Tibial nerve (tissue), 4 donors: ENCODE data around the gene KIF1B. TPM values are rescaled to one million over a fixed set of nuclear protein-coding genes. Genes with fewer than 3 reads are reported as not detected.
"Not testable (repeated sequence)": the region's sequence is repeated elsewhere in the genome, so short reads cannot be mapped to it uniquely, and the experiment has no call there.

Experiments used
- DNase-seq, 2 donors: peaks; one replicate each; pipeline ENCODE4 v3.0.0-alpha.2; 2019; ENCODE audit warnings: low spot score in 2 of 2
- H3K27ac ChIP-seq, 4 donors: fragments of 200-600 bp; sonication (generic) in 3 of 4; one replicate each; pipeline ENCODE4 v1.5.1; 2017 to 2019; ENCODE audit warnings: mild to moderate bottlenecking in 1 of 4
- H3K27me3 ChIP-seq, 2 donors: fragments of 200-600 bp; sonication (generic) in 1 of 2; one replicate each; pipeline versions ENCODE4 v1.5.1 to v1.6.0; 2017 to 2019
- H3K36me3 ChIP-seq, 3 donors: fragments of 200-600 bp; sonication (generic); one replicate each; pipeline ENCODE4 v1.5.1; 2018 to 2019
- H3K4me1 ChIP-seq, 4 donors: fragments of 200-600 bp; sonication (generic) in 3 of 4; one replicate each; pipeline ENCODE4 v1.5.1; 2017 to 2019
- H3K4me3 ChIP-seq, 4 donors: fragments of 200-600 bp; sonication (generic) in 3 of 4; one replicate each; pipeline ENCODE4 v1.5.1; 2017 to 2019; ENCODE audit warnings: mild to moderate bottlenecking in 1 of 4, moderate library complexity in 1 of 4
- H3K9me3 ChIP-seq, 4 donors: fragments of 200-600 bp; sonication (generic) in 3 of 4; one replicate each; pipeline ENCODE4 v1.5.1; 2017 to 2019
- EP300 ChIP-seq, 2 donors: sonication (generic); formaldehyde crosslinking; IDR thresholded peaks; one replicate each; pipeline ENCODE4 v1.6.1; 2017; ENCODE audit warnings: antibody characterized with exemption in 2 of 2, mild to moderate bottlenecking in 1 of 2
- POLR2A ChIP-seq, 2 donors: fragments of 450-650 bp; IDR thresholded peaks; one replicate each; pipeline ENCODE4 v1.6.1; 2017; ENCODE audit warnings: antibody characterized with exemption in 2 of 2, mild to moderate bottlenecking in 2 of 2, moderate library complexity in 2 of 2
- WGBS, 2 donors: methylation state at CpG; one replicate each; pipeline ENCODE4 v1.1.5; 2018; 5-methylcytosine and 5-hydroxymethylcytosine counted together
- total RNA-seq, 4 donors: library from RNA; depleted of rRNA; stranded (reverse); fragments of >200 nt; gene quantifications; one replicate each; pipeline ENCODE4 v1.1.0, GENCODE V29; 2016
- TF ChIP-seq, protein P1 (sequence below), 5 experiments: fragments of 200-600 bp in 3 of 5; fragments of 450-650 bp in 2 of 5; sonication (generic) in 3 of 5; IDR thresholded peaks; one replicate each; pipeline ENCODE4 v1.5.1; 2016 to 2019; ENCODE audit warnings: antibody characterized with exemption in 5 of 5, mild to moderate bottlenecking in 3 of 5, moderate library complexity in 2 of 5

KIF1B gene
- total RNA-seq, 4 donors from 2014 or later = 50.6 to 76.2 (median 66.0) TPM

DNA sequence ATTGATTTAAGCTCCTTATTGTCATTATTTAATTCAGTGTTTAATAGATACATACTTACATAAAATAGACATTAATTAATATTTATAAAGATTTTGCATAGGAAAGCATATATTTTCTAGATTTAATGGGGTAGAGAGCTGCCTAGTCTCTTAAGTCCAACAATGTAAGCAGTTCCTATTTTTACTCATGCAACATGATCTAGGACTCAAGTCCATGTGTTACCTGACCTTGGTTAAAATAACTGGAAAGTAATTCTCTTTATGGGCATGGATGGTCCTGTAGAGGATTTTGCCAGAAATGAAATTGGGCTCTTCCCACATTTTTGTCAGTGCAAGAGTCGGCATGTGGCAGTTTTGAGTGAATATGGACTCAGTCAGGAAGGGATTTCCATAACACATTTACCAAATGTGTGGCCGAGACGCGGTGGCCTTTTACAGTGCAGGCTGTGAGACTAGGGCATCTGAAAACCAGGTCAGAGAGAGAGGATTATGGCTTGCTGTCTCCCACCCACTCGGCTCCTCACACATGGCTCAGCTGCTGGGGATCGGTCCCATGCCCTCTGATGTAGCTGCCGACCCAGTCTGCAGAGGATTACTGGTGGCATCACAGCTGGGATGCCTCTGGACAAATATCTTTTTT is 6.2 kb upstream of the KIF1B start:
- Histone ChIP-seq H3K9me3 (no peaks in the 10 kb centered on the region), H3K4me3 (no peak overlapping the region), H3K4me1 (peaks cover 0 to 3% (median 0%) of the 10 kb centered on the region in 4 donors), H3K36me3 (no peaks in the 10 kb centered on the region), H3K27ac (no peak overlapping the region), H3K27me3 (no peaks in the 10 kb centered on the region)
- no peak for DNase-seq
- TF ChIP-seq, protein P1, sequence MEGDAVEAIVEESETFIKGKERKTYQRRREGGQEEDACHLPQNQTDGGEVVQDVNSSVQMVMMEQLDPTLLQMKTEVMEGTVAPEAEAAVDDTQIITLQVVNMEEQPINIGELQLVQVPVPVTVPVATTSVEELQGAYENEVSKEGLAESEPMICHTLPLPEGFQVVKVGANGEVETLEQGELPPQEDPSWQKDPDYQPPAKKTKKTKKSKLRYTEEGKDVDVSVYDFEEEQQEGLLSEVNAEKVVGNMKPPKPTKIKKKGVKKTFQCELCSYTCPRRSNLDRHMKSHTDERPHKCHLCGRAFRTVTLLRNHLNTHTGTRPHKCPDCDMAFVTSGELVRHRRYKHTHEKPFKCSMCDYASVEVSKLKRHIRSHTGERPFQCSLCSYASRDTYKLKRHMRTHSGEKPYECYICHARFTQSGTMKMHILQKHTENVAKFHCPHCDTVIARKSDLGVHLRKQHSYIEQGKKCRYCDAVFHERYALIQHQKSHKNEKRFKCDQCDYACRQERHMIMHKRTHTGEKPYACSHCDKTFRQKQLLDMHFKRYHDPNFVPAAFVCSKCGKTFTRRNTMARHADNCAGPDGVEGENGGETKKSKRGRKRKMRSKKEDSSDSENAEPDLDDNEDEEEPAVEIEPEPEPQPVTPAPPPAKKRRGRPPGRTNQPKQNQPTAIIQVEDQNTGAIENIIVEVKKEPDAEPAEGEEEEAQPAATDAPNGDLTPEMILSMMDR (IDR thresholded peaks at IDR 0.05) = no peak
- no peak for TF ChIP-seq EP300 (IDR thresholded peaks at IDR 0.05)
- no peak for TF ChIP-seq POLR2A (IDR thresholded peaks at IDR 0.05)
- 50 to 53% methylated on average over 7 of the region's 7 CpGs for WGBS, 2 donors

DNA sequence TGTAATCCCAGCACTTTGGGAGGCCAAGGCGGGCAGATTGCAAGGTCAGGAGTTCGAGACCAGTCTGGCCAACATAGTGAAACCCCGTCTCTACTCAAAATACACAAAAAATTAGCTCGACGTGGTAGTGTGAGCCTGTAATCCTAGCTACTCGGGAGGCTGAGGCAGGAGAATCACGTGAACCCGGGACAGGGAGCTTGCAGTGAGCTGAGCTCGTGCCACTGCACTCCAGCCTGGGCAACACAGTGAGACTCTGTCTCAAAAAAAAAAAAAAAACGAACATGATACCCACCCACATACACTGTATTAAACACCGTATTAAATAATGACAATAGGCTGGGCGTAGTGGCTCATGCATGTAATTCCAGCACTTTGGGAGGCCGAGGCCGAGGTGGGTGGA is 5.2 kb upstream of the KIF1B start:
- not testable (repeated sequence) for DNase-seq, H3K4me3 ChIP-seq, H3K4me1 ChIP-seq, H3K27me3 ChIP-seq, H3K9me3 ChIP-seq, H3K27ac ChIP-seq, H3K36me3 ChIP-seq
- 79 to 81% methylated on average over 14 of the region's 14 CpGs for WGBS, 2 donors

DNA sequence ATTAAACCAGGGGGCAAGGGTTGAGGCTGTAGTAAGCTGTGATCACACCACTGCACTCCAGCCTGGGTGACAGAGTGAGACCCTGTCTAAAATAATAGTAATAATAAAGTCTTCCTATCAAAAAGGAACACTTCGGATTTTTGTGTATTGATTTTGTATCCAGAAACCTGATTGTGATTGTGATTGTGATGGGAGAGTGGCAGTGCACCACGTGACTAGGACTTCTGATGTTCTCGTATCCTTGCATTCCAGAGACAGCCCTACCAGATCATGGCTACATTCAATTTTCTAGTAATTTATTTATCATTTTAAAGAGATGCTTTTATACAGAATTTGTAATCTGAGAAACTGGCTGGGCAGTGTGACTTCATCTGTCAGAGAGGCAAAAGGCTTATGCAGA is 2.6 kb upstream of the KIF1B start:
- no peaks in the 10 kb centered on the region for H3K36me3 ChIP-seq

DNA sequence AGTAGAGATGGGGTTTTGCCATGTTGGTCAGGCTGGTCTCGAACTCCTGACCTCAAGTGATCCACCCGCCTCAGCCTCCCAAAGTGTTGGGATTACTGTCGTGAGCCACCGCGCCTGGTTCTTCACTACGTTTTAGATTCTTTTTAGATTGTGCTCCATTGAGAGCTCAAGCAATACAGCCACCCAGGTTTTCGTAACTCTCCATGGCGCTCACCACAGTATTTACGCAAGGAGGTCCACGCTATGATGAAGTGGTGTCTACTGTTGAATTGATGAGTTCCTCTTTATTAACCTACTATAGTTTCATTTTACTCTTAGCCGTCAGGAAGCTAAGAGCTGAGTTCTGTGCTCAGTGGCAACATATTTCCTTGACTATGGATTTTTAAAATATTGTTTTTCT is 1.8 kb upstream of the KIF1B start:
- peak in 1 of 2 donors; percentile 9 for DNase-seq
- peaks cover 0 to 25% (median 14%) of the 10 kb centered on the region in 4 donors for H3K4me1 ChIP-seq
- no peaks in the 10 kb centered on the region for H3K36me3 ChIP-seq
- TF ChIP-seq EP300 (IDR thresholded peaks at IDR 0.05) (peak in 1 of 2 donors; percentile 38), POLR2A (IDR thresholded peaks at IDR 0.05) (no peak)
- H3K4me3 ChIP-seq = no peak overlapping the region
- WGBS, 2 donors = 92 to 94% methylated on average over 11 of the region's 11 CpGs
- H3K27me3 ChIP-seq = no peaks in the 10 kb centered on the region
- H3K27ac ChIP-seq = peak overlapping the region in 1 of 4 donors; percentile 100
- H3K9me3 ChIP-seq = no peaks in the 10 kb centered on the region

More for the DNA sequence above, 2.6 kb upstream of the KIF1B start:
- WGBS, 2 donors = 93 to 95% methylated on average over 3 of the region's 3 CpGs
- Histone ChIP-seq H3K9me3 (no peaks in the 10 kb centered on the region), H3K4me3 (no peak overlapping the region), H3K4me1 (peaks cover 0 to 18% (median 9%) of the 10 kb centered on the region in 4 donors), H3K27me3 (no peaks in the 10 kb centered on the region), H3K27ac (no peak overlapping the region)
- TF ChIP-seq, protein P1 (IDR thresholded peaks at IDR 0.05) = no peak
- TF ChIP-seq POLR2A (IDR thresholded peaks at IDR 0.05) = no peak
- no peak for TF ChIP-seq EP300 (IDR thresholded peaks at IDR 0.05)
- no peak for DNase-seq

DNA sequence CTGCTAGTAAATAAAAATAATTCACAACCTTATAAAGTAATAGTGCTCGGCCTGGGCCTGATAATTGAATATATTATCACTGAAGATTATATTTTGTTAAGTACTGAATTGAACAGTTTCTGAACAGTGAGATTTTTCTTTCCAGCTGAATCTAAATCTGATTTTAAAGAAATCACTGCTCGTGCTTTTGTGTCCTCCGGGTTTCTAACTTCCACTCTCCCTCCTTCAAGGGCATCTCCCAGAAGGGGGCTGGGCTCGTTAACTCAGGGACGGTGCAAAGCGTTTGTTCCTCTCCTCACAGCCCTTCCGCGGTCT is 823 bp upstream of the KIF1B start:
- TF ChIP-seq POLR2A (IDR thresholded peaks at IDR 0.05) (no peak), EP300 (IDR thresholded peaks at IDR 0.05) (no peak)
- TF ChIP-seq, protein P1 (IDR thresholded peaks at IDR 0.05) = no peak

DNA sequence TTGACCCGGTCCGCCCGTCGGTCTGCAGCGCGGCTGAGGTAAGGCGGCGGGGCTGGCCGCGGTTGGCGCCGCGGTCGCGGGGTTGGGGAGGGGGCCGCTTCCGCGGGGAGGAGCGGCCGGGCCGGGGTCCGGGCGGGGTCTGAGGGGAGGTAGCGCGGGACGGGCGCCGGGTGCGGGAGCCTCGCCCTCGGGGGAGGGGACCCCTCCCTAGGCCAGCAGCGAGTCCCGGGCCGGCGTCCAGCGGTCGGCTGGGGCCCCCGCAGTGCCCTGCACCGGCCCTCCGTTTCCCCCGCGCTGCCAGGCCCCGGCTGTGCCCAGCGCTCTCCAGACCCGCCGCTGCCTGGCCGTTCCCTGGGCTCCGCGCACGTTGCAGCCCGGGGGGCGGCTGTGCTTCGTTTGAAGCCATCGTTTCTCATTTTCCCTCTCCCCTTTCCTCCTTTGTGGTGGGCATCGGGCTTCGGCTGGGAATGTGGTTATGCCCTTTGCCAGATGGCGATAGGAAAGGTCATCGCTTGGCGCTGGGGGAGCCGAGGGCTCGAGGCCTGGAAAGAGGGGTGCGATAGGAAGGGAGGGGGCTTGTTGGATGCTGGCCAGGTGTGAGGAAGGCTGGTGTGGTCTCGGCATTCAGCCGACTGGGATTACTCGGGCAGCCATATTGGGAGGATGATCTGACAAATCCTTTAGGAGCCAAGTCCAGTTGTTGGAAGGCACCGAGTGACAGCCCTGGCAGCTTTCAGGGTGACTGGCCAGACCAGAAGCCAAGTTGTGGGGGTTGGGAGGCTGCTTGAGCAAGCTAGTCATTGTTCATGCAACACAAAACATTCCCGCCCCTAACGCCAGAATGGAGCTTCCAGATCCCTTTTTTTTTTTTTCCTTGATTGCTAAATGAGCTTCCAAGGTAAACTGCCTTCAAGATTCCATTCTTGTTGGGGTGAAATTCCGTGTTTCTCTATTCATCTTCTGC is 753 bp downstream of the KIF1B start:
- H3K36me3 ChIP-seq = no peaks in the 10 kb centered on the region
- H3K4me3 ChIP-seq = peak overlapping the region; percentile 75 to 97 (median 90)
- WGBS, 2 donors = 1% methylated on average over 23 to 26 of the region's 69 CpGs
- no peaks in the 10 kb centered on the region for H3K27me3 ChIP-seq
- peak; percentile 86 to 94 for DNase-seq
- TF ChIP-seq, protein P1 (IDR thresholded peaks at IDR 0.05) = no peak
- TF ChIP-seq POLR2A (IDR thresholded peaks at IDR 0.05) (peak; percentile 26 to 41), EP300 (IDR thresholded peaks at IDR 0.05) (peak in 1 of 2 donors; percentile 92)
- peaks cover 0 to 49% (median 22%) of the 10 kb centered on the region in 4 donors for H3K4me1 ChIP-seq
- H3K27ac ChIP-seq = peak overlapping the region; percentile 95 to 100 (median 98)
- H3K9me3 ChIP-seq = no peaks in the 10 kb centered on the region

More for the DNA sequence above, 823 bp upstream of the KIF1B start:
- H3K27ac ChIP-seq = peak overlapping the region; percentile 95 to 100 (median 96)
- no peak for DNase-seq
- H3K36me3 ChIP-seq = no peaks in the 10 kb centered on the region
- peaks cover 0 to 35% (median 21%) of the 10 kb centered on the region in 4 donors for H3K4me1 ChIP-seq
- peak overlapping the region; percentile 58 to 94 (median 80) for H3K4me3 ChIP-seq
- H3K27me3 ChIP-seq = no peaks in the 10 kb centered on the region
- WGBS, 2 donors = 3 to 4% methylated on average over 8 of the region's 8 CpGs
- H3K9me3 ChIP-seq = no peaks in the 10 kb centered on the region
